HCT116 (cell line): ENCODE results near the gene SNX13. TPM values are rescaled to one million over a fixed set of nuclear protein-coding genes. Genes with fewer than 3 reads are reported as not detected.

Experiments used
- ATAC-seq: fragments of 200-7000 bp; cut with Tn5 transposase; 2 replicates; pipeline ENCODE4 v1.9.1; 2020; ENCODE audit warnings: mild to moderate bottlenecking, moderate library complexity
- BruUV-seq: library from RNA; stranded (reverse); fragments of 400-500 nt; replicated peaks from 2 replicates; lab custom pipeline; 2021; lab: Mats Ljungman, UMichigan
- CTCF ChIA-PET: fragments of 300-600 bp; sonication (Branson Sonifier 250); formaldehyde crosslinking; loops from one replicate; lab custom pipeline; 2021; ENCODE audit warnings: antibody characterized with exemption; lab: Charles Lee
- POLR2A ChIA-PET: fragments of 300-600, 350-600 bp; sonication (Branson Sonifier 250); formaldehyde crosslinking; loops from one replicate; lab custom pipeline; 2021; ENCODE audit warnings: antibody characterized with exemption; lab: Charles Lee
- RAD21 ChIA-PET, 2 experiments: fragments of 300-600 bp; sonication (Branson Sonifier 250); formaldehyde crosslinking; loops; one replicate each; lab custom pipeline; 2023; ENCODE audit warnings: low total read pairs in 2 of 2; ENCODE audit not compliant: uncharacterized antibody in 2 of 2, unreplicated experiment in 2 of 2, low non-redundant PET in 1 of 2; lab: Charles Lee
- DNase-seq: peaks from one replicate; pipeline ENCODE4 v3.0.0-alpha.2; 2010; ENCODE audit warnings: low read depth, low spot score
- H2AFZ ChIP-seq: fragments of 200-600 bp; shearing (Covaris generic), sonication (generic); 2 replicates; pipeline ENCODE4 v1.6.1; 2017; ENCODE audit warnings: low read depth, mixed run types, mixed read lengths, antibody characterized with exemption, low read length; ENCODE audit not compliant: poor library complexity, severe bottlenecking
- H3K27ac ChIP-seq: 2 replicates; pipeline ENCODE4 v1.5.1; 2012; ENCODE audit warnings: low read depth, low read length
- H3K27me3 ChIP-seq: fragments of 200-600 bp; sonication (generic); 2 replicates; pipeline ENCODE4 v1.6.1; 2016; ENCODE audit warnings: mixed run types, low read length, mixed read lengths; ENCODE audit not compliant: insufficient read depth
- H3K36me3 ChIP-seq, 2 experiments: fragments of 200-500 bp in 1 of 2; fragments of 200-600 bp in 1 of 2; sonication (Bioruptor generic) in 1 of 2; sonication (generic) in 1 of 2; 2 replicates each; pipeline versions ENCODE4 v1.5.1 to v1.6.1; 2014 to 2016; ENCODE audit warnings: low read length in 2 of 2, inconsistent platforms in 1 of 2, mixed read lengths in 1 of 2, mixed run types in 1 of 2; ENCODE audit not compliant: insufficient read depth in 2 of 2, control insufficient read depth in 1 of 2
- H3K4me1 ChIP-seq, 2 experiments: fragments of 200-600 bp in 1 of 2; sonication (generic) in 1 of 2; 2 replicates each; pipeline versions ENCODE4 v1.5.1 to v1.6.1; 2012 to 2017; ENCODE audit warnings: low read length in 2 of 2, inconsistent platforms in 1 of 2, mild to moderate bottlenecking in 1 of 2, mixed read lengths in 1 of 2, mixed run types in 1 of 2, moderate library complexity in 1 of 2; ENCODE audit not compliant: insufficient read depth in 2 of 2, control insufficient read depth in 1 of 2
- H3K4me2 ChIP-seq: fragments of 200-600 bp; sonication (generic); 2 replicates; pipeline ENCODE4 v1.6.1; 2017; ENCODE audit warnings: mixed run types, low read length, mixed read lengths
- H3K4me3 ChIP-seq, 2 experiments: fragments of 200-600 bp in 1 of 2; sonication (generic) in 1 of 2; replicated peaks in 1 of 2; 2 replicates each; pipeline ENCODE4 v1.5.1; 2011 to 2016; ENCODE audit warnings: low read length in 2 of 2, control low read depth in 1 of 2, low read depth in 1 of 2, mild to moderate bottlenecking in 1 of 2, mixed read lengths in 1 of 2, mixed run types in 1 of 2
- H3K79me2 ChIP-seq: fragments of 200-600 bp; sonication (generic); 2 replicates; pipeline ENCODE4 v1.6.1; 2017; ENCODE audit warnings: mild to moderate bottlenecking, mixed run types, low read length, moderate library complexity, mixed read lengths; ENCODE audit not compliant: insufficient read depth
- H3K9ac ChIP-seq: fragments of 200-600 bp; sonication (generic); 2 replicates; pipeline ENCODE4 v1.6.1; 2016; ENCODE audit warnings: low read length, mixed read lengths
- H3K9me2 ChIP-seq: fragments of 200-600 bp; sonication (generic), shearing (Covaris generic); 2 replicates; pipeline ENCODE4 v1.6.1; 2017; ENCODE audit warnings: mixed run types, mild to moderate bottlenecking, moderate library complexity; ENCODE audit not compliant: insufficient read depth
- H3K9me3 ChIP-seq, 2 experiments: fragments of 200-500 bp in 1 of 2; fragments of 200-600 bp in 1 of 2; sonication (Bioruptor generic) in 1 of 2; sonication (generic) in 1 of 2; 2 replicates each; pipeline ENCODE4 v1.6.1; 2014 to 2017; ENCODE audit warnings: low read length in 2 of 2, mixed read lengths in 2 of 2, inconsistent platforms in 1 of 2, low read depth in 1 of 2, mild to moderate bottlenecking in 1 of 2, mixed run types in 1 of 2, moderate library complexity in 1 of 2; ENCODE audit not compliant: control insufficient read depth in 1 of 2, insufficient read depth in 1 of 2
- H4K20me1 ChIP-seq: fragments of 200-600 bp; sonication (generic), shearing (Covaris generic); 2 replicates; pipeline ENCODE4 v1.6.1; 2017; ENCODE audit warnings: mixed run types, mild to moderate bottlenecking, moderate library complexity; ENCODE audit not compliant: insufficient read depth
- CBX3 ChIP-seq: IDR thresholded peaks from 2 replicates; pipeline ENCODE4 v1.6.1; 2012; ENCODE audit warnings: low read depth
- CEBPB ChIP-seq: IDR thresholded peaks from 2 replicates; pipeline ENCODE4 v1.6.1; 2012; ENCODE audit warnings: low read depth
- CTCF ChIP-seq, 3 experiments: fragments of 200-600 bp in 1 of 3; sonication (generic) in 1 of 3; IDR thresholded peaks in 2 of 3; conservative IDR thresholded peaks in 1 of 3; 2 replicates each; pipeline ENCODE4 v1.5.1; 2012 to 2017; ENCODE audit warnings: low read depth in 2 of 3, low read length in 2 of 3, antibody characterized with exemption in 1 of 3, borderline replicate concordance in 1 of 3, control low read depth in 1 of 3, mild to moderate bottlenecking in 1 of 3, mixed read lengths in 1 of 3, mixed run types in 1 of 3, moderate library complexity in 1 of 3; ENCODE audit not compliant: insufficient read depth in 1 of 3
- ELF1 ChIP-seq: IDR thresholded peaks from 2 replicates; pipeline ENCODE4 v1.6.1; 2012; ENCODE audit warnings: low read depth, borderline replicate concordance
- EZH2phosphoT487 ChIP-seq: fragments of 200-600 bp; IDR thresholded peaks from 2 replicates; pipeline ENCODE4 v1.6.1; 2018; ENCODE audit warnings: antibody characterized with exemption, borderline replicate concordance
- JUND ChIP-seq: IDR thresholded peaks from 2 replicates; pipeline ENCODE4 v1.6.1; 2012
- POLR2A ChIP-seq: IDR thresholded peaks from 2 replicates; pipeline ENCODE4 v1.7.0; 2011; ENCODE audit warnings: borderline replicate concordance; ENCODE audit not compliant: insufficient read depth, insufficient read length; ENCODE audit errors: extremely low read depth
- POLR2AphosphoS5 ChIP-seq: IDR thresholded peaks from 2 replicates; pipeline ENCODE4 v1.6.1; 2011; ENCODE audit warnings: mild to moderate bottlenecking, low read depth, low read length, moderate library complexity
- SP1 ChIP-seq: IDR thresholded peaks from 2 replicates; pipeline ENCODE4 v1.6.1; 2012; ENCODE audit warnings: low read depth
- SRF ChIP-seq: IDR thresholded peaks from 2 replicates; pipeline ENCODE4 v1.6.1; 2012; ENCODE audit warnings: low read depth
- TCF7L2 ChIP-seq: IDR thresholded peaks from 2 replicates; pipeline ENCODE4 v1.7.0; 2011; ENCODE audit warnings: borderline replicate concordance, inconsistent platforms; ENCODE audit not compliant: insufficient read depth, insufficient read length; ENCODE audit errors: extremely low read depth
- ZBTB33 ChIP-seq: IDR thresholded peaks from 2 replicates; pipeline ENCODE4 v1.6.1; 2011; ENCODE audit warnings: mild to moderate bottlenecking, low read length, moderate library complexity; ENCODE audit not compliant: insufficient replicate concordance; ENCODE audit errors: extremely low read depth
- ZFX ChIP-seq: fragments of 450-650 bp; IDR thresholded peaks from 2 replicates; pipeline ENCODE4 v1.6.1; 2017
- ZNF274 ChIP-seq: fragments of 200-500 bp; sonication (Bioruptor generic); IDR thresholded peaks from 2 replicates; pipeline ENCODE4 v1.6.1; 2014; ENCODE audit warnings: mild to moderate bottlenecking, low read depth, low read length, inconsistent platforms
- intact Hi-C: fragments of 100-400 bp; cut with micrococcal nuclease; formaldehyde crosslinking; loops from 2 replicates; pipeline ENCODE4 v1.10.0; 2022
- total RNA-seq: library from RNA; stranded (reverse); gene quantifications from one replicate; pipeline ENCODE4 v1.2.1, GENCODE V29; 2021; ENCODE audit not compliant: unreplicated experiment
- TF ChIP-seq, protein P1 (sequence below): IDR thresholded peaks from 2 replicates; pipeline ENCODE4 v1.6.1; 2012; ENCODE audit warnings: low read depth
- TF ChIP-seq, protein P2 (sequence below): IDR thresholded peaks from 2 replicates; pipeline ENCODE4 v1.6.1; 2012
- TF ChIP-seq, protein P3 (sequence below): IDR thresholded peaks from 2 replicates; pipeline ENCODE4 v1.6.1; 2012

Gene SNX13
- total RNA-seq, 1 experiment from 2014 or later: 33.4 TPM

GRCh38 chr7:17849504-17849903 lies 90.8 kb downstream of the SNX13 start:
- no peak overlapping the region for H3K9ac ChIP-seq
- POLR2A ChIA-PET: interaction anchor here (0.8 kb wide), 1 partner anchor 13 kb away, joined by 3 read pairs; no protein-coding TSS in a partner anchor
- no peak overlapping the region for H3K4me3 ChIP-seq
- no TSS peak for BruUV-seq
- intact Hi-C loops: no loop called here
- H3K4me2 ChIP-seq: no peak overlapping the region
- no peaks in the 10 kb centered on the region for H3K9me2 ChIP-seq
- no peaks in the 10 kb centered on the region for H4K20me1 ChIP-seq
- CTCF ChIA-PET: no interaction called here
- no peaks in the 10 kb centered on the region for H3K9me3 ChIP-seq
- RAD21 ChIA-PET: no interaction called here
- ATAC-seq (no peak), DNase-seq (no peak)
- H3K79me2 ChIP-seq: no peaks in the 10 kb centered on the region
- no peak overlapping the region for H2AFZ ChIP-seq
- no peak for TF ChIP-seq ZFX
- no peak for TF ChIP-seq SP1
- TF ChIP-seq, protein P1, sequence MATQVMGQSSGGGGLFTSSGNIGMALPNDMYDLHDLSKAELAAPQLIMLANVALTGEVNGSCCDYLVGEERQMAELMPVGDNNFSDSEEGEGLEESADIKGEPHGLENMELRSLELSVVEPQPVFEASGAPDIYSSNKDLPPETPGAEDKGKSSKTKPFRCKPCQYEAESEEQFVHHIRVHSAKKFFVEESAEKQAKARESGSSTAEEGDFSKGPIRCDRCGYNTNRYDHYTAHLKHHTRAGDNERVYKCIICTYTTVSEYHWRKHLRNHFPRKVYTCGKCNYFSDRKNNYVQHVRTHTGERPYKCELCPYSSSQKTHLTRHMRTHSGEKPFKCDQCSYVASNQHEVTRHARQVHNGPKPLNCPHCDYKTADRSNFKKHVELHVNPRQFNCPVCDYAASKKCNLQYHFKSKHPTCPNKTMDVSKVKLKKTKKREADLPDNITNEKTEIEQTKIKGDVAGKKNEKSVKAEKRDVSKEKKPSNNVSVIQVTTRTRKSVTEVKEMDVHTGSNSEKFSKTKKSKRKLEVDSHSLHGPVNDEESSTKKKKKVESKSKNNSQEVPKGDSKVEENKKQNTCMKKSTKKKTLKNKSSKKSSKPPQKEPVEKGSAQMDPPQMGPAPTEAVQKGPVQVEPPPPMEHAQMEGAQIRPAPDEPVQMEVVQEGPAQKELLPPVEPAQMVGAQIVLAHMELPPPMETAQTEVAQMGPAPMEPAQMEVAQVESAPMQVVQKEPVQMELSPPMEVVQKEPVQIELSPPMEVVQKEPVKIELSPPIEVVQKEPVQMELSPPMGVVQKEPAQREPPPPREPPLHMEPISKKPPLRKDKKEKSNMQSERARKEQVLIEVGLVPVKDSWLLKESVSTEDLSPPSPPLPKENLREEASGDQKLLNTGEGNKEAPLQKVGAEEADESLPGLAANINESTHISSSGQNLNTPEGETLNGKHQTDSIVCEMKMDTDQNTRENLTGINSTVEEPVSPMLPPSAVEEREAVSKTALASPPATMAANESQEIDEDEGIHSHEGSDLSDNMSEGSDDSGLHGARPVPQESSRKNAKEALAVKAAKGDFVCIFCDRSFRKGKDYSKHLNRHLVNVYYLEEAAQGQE: no peak
- no peak for TF ChIP-seq ELF1
- no peak for TF ChIP-seq EZH2phosphoT487
- TF ChIP-seq POLR2AphosphoS5: no peak
- no peak for TF ChIP-seq ZBTB33
- no peak for TF ChIP-seq POLR2A
- TF ChIP-seq SRF: no peak
- TF ChIP-seq CTCF (IDR thresholded peaks at IDR 0.05 in 2 of 3, conservative IDR thresholded peaks at IDR 0.05 in 1 of 3; ENCODE audit: borderline replicate concordance in 1 of 3, insufficient read depth in 1 of 3, low read depth in 2 of 3, low read length in 2 of 3): no peak
- TF ChIP-seq, protein P2, sequence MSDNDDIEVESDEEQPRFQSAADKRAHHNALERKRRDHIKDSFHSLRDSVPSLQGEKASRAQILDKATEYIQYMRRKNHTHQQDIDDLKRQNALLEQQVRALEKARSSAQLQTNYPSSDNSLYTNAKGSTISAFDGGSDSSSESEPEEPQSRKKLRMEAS: no peak
- no peak for TF ChIP-seq TCF7L2
- TF ChIP-seq ZNF274: no peak
- TF ChIP-seq, protein P3, sequence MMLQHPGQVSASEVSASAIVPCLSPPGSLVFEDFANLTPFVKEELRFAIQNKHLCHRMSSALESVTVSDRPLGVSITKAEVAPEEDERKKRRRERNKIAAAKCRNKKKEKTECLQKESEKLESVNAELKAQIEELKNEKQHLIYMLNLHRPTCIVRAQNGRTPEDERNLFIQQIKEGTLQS: no peak
- no peak for TF ChIP-seq JUND
- no peak for TF ChIP-seq CEBPB
- TF ChIP-seq CBX3: no peak
- H3K27ac ChIP-seq: no peak overlapping the region
- no peaks in the 10 kb centered on the region for H3K27me3 ChIP-seq
- H3K4me1 ChIP-seq: no peaks in the 10 kb centered on the region
- H3K36me3 ChIP-seq: no peaks in the 10 kb centered on the region
